DLD1 (cell line): Measurements from ENCODE around the gene GAPDHS.

Experiments
- in situ Hi-C: cut with HindIII; loops from 2 replicates; pipeline ENCODE4 v1.10.0; 2017; ENCODE audit warnings: low sequenced_read_pairs

Gene GAPDHS

GRCh38 chr19:35533201-35533821 is at the start of gene GAPDHS:
Gene GAPDHS (plus strand): TSS chr19:35533456. CDS start chr19:35533528, 72 bp downstream.
- in situ Hi-C loops, result no loop called here

GRCh38 chr19:35484252-35485036 is 48.8 kb upstream of the GAPDHS start:
- in situ Hi-C loops, result loop anchor here (5.0 kb wide), 1 partner anchor 52 kb away; no protein-coding TSS in a partner anchor

- in situ Hi-C loops, result loop anchor here (5.0 kb wide), 1 partner anchor 54 kb away; no protein-coding TSS in a partner anchor
Observed at GRCh38 chr19:35486268-35486708, 47.0 kb upstream of the GAPDHS start.

- in situ Hi-C loops, result loop anchor here (5.0 kb wide), 1 partner anchor 55 kb away; no protein-coding TSS in a partner anchor
Observed at GRCh38 chr19:35487656-35488182, 45.5 kb upstream of the GAPDHS start.

- in situ Hi-C loops, result loop anchor here (5.0 kb wide), 1 partner anchor 56 kb away; no protein-coding TSS in a partner anchor
Observed at GRCh38 chr19:35488677-35489076, 44.6 kb upstream of the GAPDHS start.

GRCh38 chr19:35490364-35490763 is 42.9 kb upstream of the GAPDHS start, which contains the start of gene KRTDAP:
Gene KRTDAP (minus strand): TSS chr19:35490464. CDS start chr19:35490442, 22 bp downstream.
- in situ Hi-C loops, result no loop called here

- in situ Hi-C loops, result no loop called here
Observed at GRCh38 chr19:35491836-35492360, 41.4 kb upstream of the GAPDHS start.

- in situ Hi-C loops, result no loop called here
Observed at GRCh38 chr19:35493971-35494370, 39.3 kb upstream of the GAPDHS start.

- in situ Hi-C loops, result no loop called here
Observed at GRCh38 chr19:35495107-35496064, 37.9 kb upstream of the GAPDHS start.

- in situ Hi-C loops, result no loop called here
Observed at GRCh38 chr19:35497406-35497805, 35.9 kb upstream of the GAPDHS start.

- in situ Hi-C loops, result no loop called here
Observed at GRCh38 chr19:35498220-35498619, 35.0 kb upstream of the GAPDHS start.

GRCh38 chr19:35498984-35499527 is 34.2 kb upstream of the GAPDHS start:
- in situ Hi-C loops, result no loop called here

GRCh38 chr19:35500611-35501010 is 32.6 kb upstream of the GAPDHS start:
- in situ Hi-C loops, result no loop called here

GRCh38 chr19:35501684-35502083 is 31.6 kb upstream of the GAPDHS start:
- in situ Hi-C loops, result no loop called here

- in situ Hi-C loops, result no loop called here
Observed at GRCh38 chr19:35502751-35503150, 30.5 kb upstream of the GAPDHS start.

- in situ Hi-C loops, result no loop called here
Observed at GRCh38 chr19:35506011-35506410, 27.2 kb upstream of the GAPDHS start.

GRCh38 chr19:35507561-35507960 is 25.7 kb upstream of the GAPDHS start:
- in situ Hi-C loops, result no loop called here

GRCh38 chr19:35508129-35508528 is 25.1 kb upstream of the GAPDHS start:
- in situ Hi-C loops, result no loop called here

GRCh38 chr19:35509018-35509652 is 24.1 kb upstream of the GAPDHS start:
- in situ Hi-C loops, result no loop called here
